GM13977 (cell line): ENCODE measurements around the gene TAAR8.

ENCODE experiments used
- DNase-seq: peaks from one replicate; pipeline ENCODE4 v3.0.0; 2012; ENCODE audit warnings: low spot score
- in situ Hi-C: fragments of 300-500 bp; cut with MboI; formaldehyde crosslinking; loops from one replicate; pipeline ENCODE4 v1.12.0; 2022; ENCODE audit warnings: low sequenced_read_pairs, low pct_unique_long_range_greater_than_20kb, mixed read lengths, inconsistent platforms; ENCODE audit not compliant: unreplicated experiment
- TF ChIP-seq, protein P1 (sequence below): IDR thresholded peaks from 2 replicates; pipeline ENCODE4 v1.5.1; 2012; ENCODE audit warnings: mild to moderate bottlenecking, control low read depth; ENCODE audit not compliant: insufficient read depth; ENCODE audit errors: extremely low read depth, missing control alignments

The TAAR8 gene

GRCh38 chr6:132552372-132552771 lies at the start of gene TAAR8:
TSS of gene TAAR8 (plus strand) at chr6:132552672. CDS start at chr6:132552693, 21 bp downstream.
- in situ Hi-C loops, result no loop called here
- DNase-seq, result no peak
- TF ChIP-seq, protein P1, sequence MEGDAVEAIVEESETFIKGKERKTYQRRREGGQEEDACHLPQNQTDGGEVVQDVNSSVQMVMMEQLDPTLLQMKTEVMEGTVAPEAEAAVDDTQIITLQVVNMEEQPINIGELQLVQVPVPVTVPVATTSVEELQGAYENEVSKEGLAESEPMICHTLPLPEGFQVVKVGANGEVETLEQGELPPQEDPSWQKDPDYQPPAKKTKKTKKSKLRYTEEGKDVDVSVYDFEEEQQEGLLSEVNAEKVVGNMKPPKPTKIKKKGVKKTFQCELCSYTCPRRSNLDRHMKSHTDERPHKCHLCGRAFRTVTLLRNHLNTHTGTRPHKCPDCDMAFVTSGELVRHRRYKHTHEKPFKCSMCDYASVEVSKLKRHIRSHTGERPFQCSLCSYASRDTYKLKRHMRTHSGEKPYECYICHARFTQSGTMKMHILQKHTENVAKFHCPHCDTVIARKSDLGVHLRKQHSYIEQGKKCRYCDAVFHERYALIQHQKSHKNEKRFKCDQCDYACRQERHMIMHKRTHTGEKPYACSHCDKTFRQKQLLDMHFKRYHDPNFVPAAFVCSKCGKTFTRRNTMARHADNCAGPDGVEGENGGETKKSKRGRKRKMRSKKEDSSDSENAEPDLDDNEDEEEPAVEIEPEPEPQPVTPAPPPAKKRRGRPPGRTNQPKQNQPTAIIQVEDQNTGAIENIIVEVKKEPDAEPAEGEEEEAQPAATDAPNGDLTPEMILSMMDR, result no peak

GRCh38 chr6:132504757-132505156 lies 47.7 kb upstream of the TAAR8 start:
- TF ChIP-seq, protein P1, result no peak
- DNase-seq, result no peak
- in situ Hi-C loops, result no loop called here

DNA sequence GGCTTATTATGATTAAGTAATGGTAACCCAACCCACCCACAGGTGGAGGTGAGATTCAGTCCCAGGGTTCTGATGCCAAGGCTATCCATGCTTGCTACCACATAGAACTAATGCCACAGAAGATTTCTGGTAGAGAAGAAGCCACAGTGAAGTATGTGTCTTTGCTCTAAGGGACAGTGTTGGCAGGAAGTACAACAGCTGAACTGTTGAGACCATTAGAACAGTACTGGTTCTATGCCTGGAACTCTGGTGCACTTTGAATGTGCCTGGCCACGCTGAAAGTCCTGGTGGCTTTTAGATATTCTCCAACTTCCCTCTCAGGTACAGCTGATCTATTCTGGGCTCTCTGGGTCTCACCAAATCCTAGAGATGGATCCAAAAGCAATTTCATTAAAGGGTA lies 47.3 kb upstream of the TAAR8 start:
- no peak for DNase-seq
- in situ Hi-C loops, result no loop called here
- TF ChIP-seq, protein P1, result no peak

GRCh38 chr6:132506461-132506860 lies 46.0 kb upstream of the TAAR8 start:
- no peak for DNase-seq
- in situ Hi-C loops, result no loop called here
- TF ChIP-seq, protein P1, result no peak

DNA sequence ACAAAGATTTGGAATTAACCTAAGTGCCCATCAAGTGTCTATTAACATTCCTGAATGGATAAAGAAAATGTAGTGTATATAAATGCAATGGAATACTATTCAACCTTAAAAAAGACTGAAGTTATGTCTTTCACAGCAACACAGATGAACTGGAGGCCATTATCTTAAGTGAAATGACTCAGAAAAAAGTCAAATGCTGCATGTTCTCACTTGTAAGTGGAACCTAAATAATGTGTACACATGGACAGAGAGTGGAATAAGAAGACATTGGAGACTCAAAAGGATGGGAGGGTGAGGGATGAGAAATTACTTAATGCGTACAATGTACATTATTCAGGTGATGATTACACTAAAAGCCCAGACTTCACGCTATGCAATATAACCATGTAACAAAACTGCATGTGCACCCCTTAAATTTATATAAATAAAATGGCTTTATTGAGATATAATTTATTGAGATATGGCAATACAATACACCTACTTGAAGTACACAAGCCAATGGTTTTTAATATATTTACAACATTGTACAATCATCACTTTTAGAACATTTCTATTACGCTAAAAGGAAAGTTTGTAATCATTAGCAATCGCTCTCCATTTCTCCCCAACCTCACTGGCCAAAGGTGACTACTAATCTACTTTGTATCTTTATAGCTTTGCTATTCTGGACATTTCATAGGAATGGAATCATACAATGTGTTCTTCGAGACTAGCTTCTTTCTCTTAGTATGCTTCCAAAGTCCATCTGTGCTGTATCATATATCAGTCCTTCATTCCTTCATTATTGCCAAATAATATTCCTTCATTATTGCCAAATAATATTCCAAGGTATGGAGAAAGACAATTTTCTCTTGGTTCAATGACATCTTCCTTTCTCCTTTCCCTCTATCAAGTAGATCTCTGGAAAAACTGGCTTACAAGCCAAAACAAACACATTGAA lies 45.3 kb upstream of the TAAR8 start:
- in situ Hi-C loops, result no loop called here
- TF ChIP-seq, protein P1, result no peak
- DNase-seq, result no peak

- no peak for DNase-seq
- in situ Hi-C loops, result no loop called here
- TF ChIP-seq, protein P1, result no peak
Observed at GRCh38 chr6:132511210-132511830, 41.2 kb upstream of the TAAR8 start.
